Fibroblast of lung (primary cell): ENCODE results near the gene BATF2. TPM values are rescaled to one million over a fixed set of nuclear protein-coding genes. Genes with fewer than 3 reads are reported as not detected.

Experiments
- DNase-seq, 2 donors: peaks; one replicate each; pipeline versions ENCODE4 v3.0.0 to v3.0.0-alpha.2; 2010; ENCODE audit warnings: low read depth in 2 of 2
- H2AFZ ChIP-seq: 2 replicates; pipeline ENCODE4 v1.5.1; 2012; ENCODE audit warnings: low read length, control low read depth, inconsistent platforms
- H3K27ac ChIP-seq: 2 replicates; pipeline ENCODE4 v1.5.1; 2011; ENCODE audit warnings: low read length, control low read depth; ENCODE audit not compliant: insufficient read depth
- H3K27me3 ChIP-seq: 2 replicates; pipeline ENCODE4 v1.5.1; 2011; ENCODE audit warnings: mild to moderate bottlenecking, low read length; ENCODE audit not compliant: control insufficient read depth, insufficient read depth
- H3K36me3 ChIP-seq: 2 replicates; pipeline ENCODE4 v1.5.1; 2011; ENCODE audit warnings: low read length; ENCODE audit not compliant: control insufficient read depth, insufficient read depth
- H3K4me1 ChIP-seq: 2 replicates; pipeline ENCODE4 v1.5.1; 2011; ENCODE audit warnings: low read length; ENCODE audit not compliant: control insufficient read depth, insufficient read depth; ENCODE audit errors: extremely low read depth
- H3K4me2 ChIP-seq: 2 replicates; pipeline ENCODE4 v1.5.1; 2011; ENCODE audit warnings: low read length, control low read depth; ENCODE audit not compliant: insufficient read depth; ENCODE audit errors: extremely low read depth
- H3K4me3 ChIP-seq, 4 experiments: fragments of 200-600 bp in 1 of 4; sonication (generic) in 1 of 4; replicated peaks in 1 of 4; 2 replicates each; pipeline ENCODE4 v1.5.1; 2011 to 2016; ENCODE audit warnings: low read length in 4 of 4, low read depth in 3 of 4, mild to moderate bottlenecking in 3 of 4, control low read depth in 2 of 4, inconsistent platforms in 1 of 4, mixed read lengths in 1 of 4; ENCODE audit not compliant: insufficient read depth in 1 of 4; ENCODE audit errors: control extremely low read depth in 1 of 4
- H3K79me2 ChIP-seq: 2 replicates; pipeline ENCODE4 v1.5.1; 2012; ENCODE audit warnings: mild to moderate bottlenecking, low read length, inconsistent platforms; ENCODE audit not compliant: control insufficient read depth, insufficient read depth
- H3K9ac ChIP-seq: 2 replicates; pipeline ENCODE4 v1.5.1; 2011; ENCODE audit warnings: mild to moderate bottlenecking, low read length, control low read depth; ENCODE audit not compliant: insufficient read depth
- H3K9me3 ChIP-seq: 2 replicates; pipeline ENCODE4 v1.5.1; 2012; ENCODE audit warnings: low read depth, low read length; ENCODE audit not compliant: control insufficient read depth, insufficient read depth
- H4K20me1 ChIP-seq: 2 replicates; pipeline ENCODE4 v1.5.1; 2011; ENCODE audit warnings: low read length; ENCODE audit not compliant: control insufficient read depth, insufficient read depth; ENCODE audit errors: extremely low read depth
- EZH2 ChIP-seq: IDR thresholded peaks from 2 replicates; pipeline ENCODE4 v1.5.1; 2012; ENCODE audit warnings: low read length, control low read depth, mild to moderate bottlenecking; ENCODE audit errors: missing control alignments
- polyA plus RNA-seq, 2 donors: library from polyadenylated mRNA; depleted of rRNA in 1 of 2; stranded (reverse) in 1 of 2; unstranded in 1 of 2; fragments of >200 nt; gene quantifications; 2 replicates each; pipeline ENCODE4 v1.2.1, GENCODE V29; 2011 to 2012; ENCODE audit warnings: missing spikeins in 1 of 2
- total RNA-seq: library from RNA; depleted of rRNA; stranded (reverse); fragments of >200 nt; gene quantifications from 2 replicates; pipeline ENCODE4 v1.2.1, GENCODE V29; 2014
- TF ChIP-seq, protein P1 (sequence below), 2 donors: IDR thresholded peaks in 1 of 2; conservative IDR thresholded peaks in 1 of 2; 1 replicate in 1 of 2; 2 replicates in 1 of 2; pipeline ENCODE4 v1.5.1; 2011 to 2012; ENCODE audit warnings: low read length in 2 of 2, control low read depth in 1 of 2, inconsistent platforms in 1 of 2, low read depth in 1 of 2, mild to moderate bottlenecking in 1 of 2

Gene BATF2
- total and polyA plus RNA-seq, 2 donors (not counting 1 experiment from before 2014, with no cell fraction given): 1.0 to 2.1 TPM

DNA sequence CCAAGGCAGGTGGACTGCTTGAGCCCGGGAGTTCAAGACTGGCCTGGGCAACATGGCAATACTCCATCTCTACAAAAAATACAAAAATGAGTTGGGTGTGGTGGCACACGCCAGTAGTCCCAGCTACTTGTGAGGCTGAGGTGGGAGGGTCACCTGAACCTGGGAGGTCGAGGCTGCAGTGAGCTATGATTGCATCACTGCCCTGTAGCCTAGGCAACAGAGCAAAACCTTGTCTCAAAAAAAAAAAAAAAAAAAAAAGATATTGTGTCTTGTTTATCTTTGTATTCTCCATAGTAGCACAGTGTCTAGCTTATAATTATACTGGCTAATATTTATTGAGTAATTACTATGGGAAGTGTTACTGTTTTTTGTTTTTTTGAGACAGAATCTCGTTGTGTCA, 45.2 kb downstream of the BATF2 start:
- Histone ChIP-seq H3K79me2 (no peaks in the 10 kb centered on the region), H3K27me3 (peaks cover 14% of the 10 kb centered on the region), H3K36me3 (no peaks in the 10 kb centered on the region), H3K4me1 (no peaks in the 10 kb centered on the region), H3K27ac (no peak overlapping the region), H3K4me2 (no peak overlapping the region), H3K9ac (no peak overlapping the region), H4K20me1 (no peaks in the 10 kb centered on the region), H3K4me3 (no peak overlapping the region), H2AFZ (no peak overlapping the region), H3K9me3 (no peaks in the 10 kb centered on the region)
- no peak for TF ChIP-seq EZH2
- TF ChIP-seq, protein P1, sequence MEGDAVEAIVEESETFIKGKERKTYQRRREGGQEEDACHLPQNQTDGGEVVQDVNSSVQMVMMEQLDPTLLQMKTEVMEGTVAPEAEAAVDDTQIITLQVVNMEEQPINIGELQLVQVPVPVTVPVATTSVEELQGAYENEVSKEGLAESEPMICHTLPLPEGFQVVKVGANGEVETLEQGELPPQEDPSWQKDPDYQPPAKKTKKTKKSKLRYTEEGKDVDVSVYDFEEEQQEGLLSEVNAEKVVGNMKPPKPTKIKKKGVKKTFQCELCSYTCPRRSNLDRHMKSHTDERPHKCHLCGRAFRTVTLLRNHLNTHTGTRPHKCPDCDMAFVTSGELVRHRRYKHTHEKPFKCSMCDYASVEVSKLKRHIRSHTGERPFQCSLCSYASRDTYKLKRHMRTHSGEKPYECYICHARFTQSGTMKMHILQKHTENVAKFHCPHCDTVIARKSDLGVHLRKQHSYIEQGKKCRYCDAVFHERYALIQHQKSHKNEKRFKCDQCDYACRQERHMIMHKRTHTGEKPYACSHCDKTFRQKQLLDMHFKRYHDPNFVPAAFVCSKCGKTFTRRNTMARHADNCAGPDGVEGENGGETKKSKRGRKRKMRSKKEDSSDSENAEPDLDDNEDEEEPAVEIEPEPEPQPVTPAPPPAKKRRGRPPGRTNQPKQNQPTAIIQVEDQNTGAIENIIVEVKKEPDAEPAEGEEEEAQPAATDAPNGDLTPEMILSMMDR (conservative IDR thresholded peaks at IDR 0.05 in 1 of 2, IDR thresholded peaks at IDR 0.05 in 1 of 2; ENCODE audit: low read depth in 1 of 2, low read length in 2 of 2): no peak
- no peak for DNase-seq

DNA sequence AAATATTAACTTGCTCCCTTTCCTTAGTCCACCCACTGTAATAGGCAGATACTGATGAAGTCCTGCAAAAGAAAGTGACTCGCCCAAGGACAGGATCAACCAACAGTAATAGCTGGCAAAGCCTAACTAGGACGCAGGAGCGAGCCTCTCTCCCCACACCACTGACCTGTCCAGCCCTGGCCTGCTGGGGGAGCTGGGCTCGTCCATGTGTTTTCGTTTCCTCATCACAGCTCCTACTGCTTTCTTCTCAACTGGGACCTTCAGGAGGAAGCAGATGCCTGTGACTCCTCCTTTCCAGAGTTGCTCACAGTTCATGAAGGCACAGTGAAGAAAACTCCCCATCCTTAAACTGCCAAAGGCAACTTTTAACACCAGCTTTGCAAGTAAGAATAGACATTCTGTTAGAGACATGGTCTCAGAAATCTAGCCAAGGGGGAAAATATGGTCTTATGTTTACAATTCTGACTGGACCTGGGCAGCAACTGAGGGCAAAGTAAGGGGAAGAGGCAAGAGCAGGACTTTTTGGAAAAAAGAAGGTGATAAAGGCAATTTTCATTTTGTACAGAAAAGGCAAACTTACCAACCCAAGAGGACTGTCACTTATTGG, 49.5 kb downstream of the BATF2 start:
- no peak overlapping the region for H3K9ac ChIP-seq
- no peaks in the 10 kb centered on the region for H3K36me3 ChIP-seq
- peaks cover 21% of the 10 kb centered on the region for H3K27me3 ChIP-seq
- no peaks in the 10 kb centered on the region for H3K4me1 ChIP-seq
- no peaks in the 10 kb centered on the region for H4K20me1 ChIP-seq
- H3K79me2 ChIP-seq: no peaks in the 10 kb centered on the region
- H3K27ac ChIP-seq: no peak overlapping the region
- no peak overlapping the region for H3K4me2 ChIP-seq
- TF ChIP-seq, protein P1 (conservative IDR thresholded peaks at IDR 0.05 in 1 of 2, IDR thresholded peaks at IDR 0.05 in 1 of 2; ENCODE audit: low read depth in 1 of 2, low read length in 2 of 2): no peak
- no peak for TF ChIP-seq EZH2
- DNase-seq: no peak
- no peak overlapping the region for H2AFZ ChIP-seq
- H3K9me3 ChIP-seq: no peaks in the 10 kb centered on the region
- H3K4me3 ChIP-seq: no peak overlapping the region

Other genes with a start within 250 kb of the BATF2 start
- 0.26 and 0.50 TPM in 2 replicates for gene PYGM, start 237.0 kb downstream of the BATF2 start, total RNA-seq
- gene PYGM, start 237.0 kb downstream of the BATF2 start, polyA plus RNA-seq: 0.18 and 1.9 TPM in 2 replicates
- gene SF1, start 218.4 kb downstream of the BATF2 start, total RNA-seq: 62.7 and 78.9 TPM in 2 replicates
- 105 and 133 TPM in 2 replicates for gene SF1, start 218.4 kb downstream of the BATF2 start, polyA plus RNA-seq
- 4.9 and 9.2 TPM in 2 replicates for gene MAP4K2, start 193.8 kb downstream of the BATF2 start, total RNA-seq
- gene MAP4K2, start 193.8 kb downstream of the BATF2 start, polyA plus RNA-seq: 6.4 and 9.2 TPM in 2 replicates
- 12.1 and 13.7 TPM in 2 replicates for gene MEN1, start 186.4 kb downstream of the BATF2 start, total RNA-seq
- 8.9 and 14.2 TPM in 2 replicates for gene MEN1, start 186.4 kb downstream of the BATF2 start, polyA plus RNA-seq
- 0.33 and 0.77 TPM in 2 replicates for gene CDC42BPG, start 152.3 kb downstream of the BATF2 start, total RNA-seq
- gene CDC42BPG, start 152.3 kb downstream of the BATF2 start, polyA plus RNA-seq: 0.02 and 0.03 TPM in 2 replicates
- gene EHD1, start 118.3 kb downstream of the BATF2 start, total RNA-seq: 40.8 and 71.3 TPM in 2 replicates
- 240 and 248 TPM in 2 replicates for gene EHD1, start 118.3 kb downstream of the BATF2 start, polyA plus RNA-seq
- 7.4 and 9.9 TPM in 2 replicates for gene ATG2A, start 79.8 kb downstream of the BATF2 start, total RNA-seq
- 3.1 and 5.1 TPM in 2 replicates for gene ATG2A, start 79.8 kb downstream of the BATF2 start, polyA plus RNA-seq
- gene PPP2R5B, start 72.3 kb downstream of the BATF2 start, total RNA-seq: 6.2 and 12.1 TPM in 2 replicates
- gene PPP2R5B, start 72.3 kb downstream of the BATF2 start, polyA plus RNA-seq: 10.9 and 12.4 TPM in 2 replicates
- gene GPHA2, start 61.1 kb downstream of the BATF2 start, total RNA-seq: not detected in 2 replicates
- gene GPHA2, start 61.1 kb downstream of the BATF2 start, polyA plus RNA-seq: not detected in 2 replicates
- not detected in 2 replicates for gene MAJIN, start 24.9 kb downstream of the BATF2 start, total RNA-seq
- not detected in 2 replicates for gene MAJIN, start 24.9 kb downstream of the BATF2 start, polyA plus RNA-seq
- gene ARL2, start 17.2 kb upstream of the BATF2 start, total RNA-seq: 99.9 and 138 TPM in 2 replicates
- gene ARL2, start 17.2 kb upstream of the BATF2 start, polyA plus RNA-seq: 99.2 and 173 TPM in 2 replicates
- 11.3 and 14.4 TPM in 2 replicates for gene SNX15, start 30.5 kb upstream of the BATF2 start, total RNA-seq
- 10.2 and 15.2 TPM in 2 replicates for gene SNX15, start 30.5 kb upstream of the BATF2 start, polyA plus RNA-seq
- 8.6 and 10.0 TPM in 2 replicates for gene SAC3D1, start 44.2 kb upstream of the BATF2 start, total RNA-seq
- gene SAC3D1, start 44.2 kb upstream of the BATF2 start, polyA plus RNA-seq: 3.1 and 7.1 TPM in 2 replicates
- gene NAALADL1, start 61.6 kb upstream of the BATF2 start, total RNA-seq: 26.2 and 35.5 TPM in 2 replicates
- 14.8 and 14.9 TPM in 2 replicates for gene NAALADL1, start 61.6 kb upstream of the BATF2 start, polyA plus RNA-seq
- gene CDCA5, start 87.1 kb upstream of the BATF2 start, total RNA-seq: 0.26 and 3.0 TPM in 2 replicates
- 4.6 and 18.1 TPM in 2 replicates for gene CDCA5, start 87.1 kb upstream of the BATF2 start, polyA plus RNA-seq
- 31.1 and 36.0 TPM in 2 replicates for gene ZFPL1, start 87.3 kb upstream of the BATF2 start, total RNA-seq
- 30.8 and 37.6 TPM in 2 replicates for gene ZFPL1, start 87.3 kb upstream of the BATF2 start, polyA plus RNA-seq
- gene VPS51, start 99.2 kb upstream of the BATF2 start, total RNA-seq: 144 and 171 TPM in 2 replicates
- gene VPS51, start 99.2 kb upstream of the BATF2 start, polyA plus RNA-seq: 22.0 and 27.0 TPM in 2 replicates
- 30.0 and 89.5 TPM in 2 replicates for gene TM7SF2, start 114.9 kb upstream of the BATF2 start, total RNA-seq
- 11.7 and 16.9 TPM in 2 replicates for gene TM7SF2, start 114.9 kb upstream of the BATF2 start, polyA plus RNA-seq
- 12.8 and 13.2 TPM in 2 replicates for gene ZNHIT2, start 120.7 kb upstream of the BATF2 start, total RNA-seq
- gene ZNHIT2, start 120.7 kb upstream of the BATF2 start, polyA plus RNA-seq: 1.4 and 1.7 TPM in 2 replicates
- gene FAU, start 125.2 kb upstream of the BATF2 start, total RNA-seq: 336 and 338 TPM in 2 replicates
- gene FAU, start 125.2 kb upstream of the BATF2 start, polyA plus RNA-seq: 256 and 290 TPM in 2 replicates
- gene MRPL49, start 125.3 kb upstream of the BATF2 start, total RNA-seq: 46.2 and 70.8 TPM in 2 replicates
- 55.5 and 60.8 TPM in 2 replicates for gene MRPL49, start 125.3 kb upstream of the BATF2 start, polyA plus RNA-seq
- 13.6 and 15.5 TPM in 2 replicates for gene SYVN1, start 137.5 kb upstream of the BATF2 start, total RNA-seq
- 25.2 and 30.4 TPM in 2 replicates for gene SYVN1, start 137.5 kb upstream of the BATF2 start, polyA plus RNA-seq
- gene SPDYC, start 173.3 kb upstream of the BATF2 start, total RNA-seq: not detected in 2 replicates
- gene SPDYC, start 173.3 kb upstream of the BATF2 start, polyA plus RNA-seq: not detected in 2 replicates
- 58.0 and 94.5 TPM in 2 replicates for gene CAPN1, start 185.0 kb upstream of the BATF2 start, total RNA-seq
- 70.3 and 111 TPM in 2 replicates for gene CAPN1, start 185.0 kb upstream of the BATF2 start, polyA plus RNA-seq